NCI-H1436 (cell line): Measurements from ENCODE around the gene IGSF21.

Experiments
- DNase-seq: peaks from one replicate; lab custom pipeline; 2025; lab: John Stamatoyannopoulos, UW

The IGSF21 gene

DNA sequence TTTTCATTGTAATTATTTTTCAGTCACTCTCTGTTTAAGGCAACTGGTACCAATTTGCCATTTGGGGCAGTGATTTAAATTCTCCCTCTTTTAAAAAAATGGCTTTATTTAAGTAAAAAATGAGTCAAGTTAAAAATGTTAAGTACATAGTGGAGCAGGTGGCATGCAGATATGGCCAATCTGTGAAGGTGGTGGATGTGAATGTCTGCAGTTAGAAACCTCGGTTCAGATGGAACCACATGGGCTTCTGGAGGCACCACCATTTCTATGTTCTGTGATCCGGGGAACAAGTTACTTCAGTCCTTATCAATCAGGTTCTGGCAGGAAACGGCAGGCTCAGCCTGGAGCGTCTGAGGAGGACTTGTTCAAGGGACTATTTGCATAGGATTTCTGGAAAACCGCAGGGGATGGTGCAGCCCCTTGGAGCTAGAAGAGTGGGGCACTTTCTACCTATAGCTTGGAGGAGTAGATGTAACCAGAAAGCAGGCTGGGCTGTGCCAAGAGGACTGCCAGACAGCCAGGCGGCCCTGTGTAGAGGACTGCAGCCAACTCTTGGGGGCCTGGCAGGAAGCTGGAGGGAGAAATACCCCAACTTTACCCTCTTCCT is 12.3 kb downstream of the IGSF21 start:
- no peak for DNase-seq

GRCh38 chr1:18120638-18121037 is 13.0 kb downstream of the IGSF21 start:
- no peak for DNase-seq

DNA sequence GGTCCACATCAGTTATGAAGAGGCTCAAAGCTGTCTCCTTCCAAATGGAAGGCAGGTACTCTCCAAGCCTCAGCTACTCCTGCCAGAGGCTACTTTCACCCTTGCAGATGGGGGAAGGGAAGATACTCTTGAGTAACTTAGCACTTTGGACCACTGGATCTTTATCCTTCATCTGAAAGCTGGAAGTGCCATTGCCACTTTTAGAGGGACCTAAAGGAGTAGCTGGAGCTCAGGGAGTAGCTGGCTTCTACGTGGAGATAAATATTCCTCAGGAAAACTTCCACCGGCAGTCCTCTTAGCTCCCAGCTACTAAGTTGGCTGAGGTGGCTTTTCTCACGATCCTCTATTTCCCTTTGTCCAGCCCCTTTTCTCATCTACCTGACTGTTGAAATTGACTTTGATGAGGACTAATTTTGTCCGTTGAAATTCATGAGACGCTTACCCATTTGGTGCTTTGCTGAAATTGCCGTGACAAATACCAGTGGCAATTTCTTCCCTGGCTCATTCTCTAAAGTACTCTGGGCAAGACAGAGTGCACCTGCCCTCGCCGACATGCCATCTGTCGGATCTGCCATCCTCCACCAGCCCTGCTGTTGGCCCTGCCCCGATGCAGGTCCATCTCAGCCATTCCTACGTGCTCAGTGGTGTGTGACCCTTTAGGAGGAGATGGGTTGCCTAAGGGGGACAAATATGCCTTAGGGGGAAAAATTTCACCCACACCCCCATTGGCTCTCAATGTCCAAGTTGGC is 13.6 kb downstream of the IGSF21 start:
- DNase-seq = no peak

DNA sequence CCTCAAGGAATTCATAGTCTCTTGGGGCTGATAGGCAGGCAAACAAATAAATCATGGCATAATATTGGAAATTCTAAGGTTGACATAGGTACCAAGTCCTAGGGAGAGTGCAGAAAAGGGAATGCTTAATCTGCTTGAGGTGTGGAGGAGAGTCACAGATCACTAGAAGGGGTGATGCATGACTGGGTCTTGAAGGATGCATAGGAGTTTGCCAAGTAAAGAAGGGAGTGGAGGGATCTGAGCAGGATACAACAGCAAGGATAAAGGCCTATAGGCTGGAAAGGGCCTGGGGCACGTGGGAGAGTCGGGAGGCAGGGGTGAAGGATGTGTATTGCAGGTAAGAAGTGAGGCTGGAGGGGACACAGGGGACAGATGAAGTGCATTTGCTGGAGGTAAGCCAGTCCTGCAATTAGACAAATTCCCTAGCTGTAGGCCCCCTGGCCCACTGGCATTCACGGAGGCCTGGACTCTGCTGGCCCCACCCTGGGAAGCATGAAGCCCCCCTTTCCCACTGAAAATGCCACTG is 15.9 kb downstream of the IGSF21 start:
- DNase-seq = no peak

DNA sequence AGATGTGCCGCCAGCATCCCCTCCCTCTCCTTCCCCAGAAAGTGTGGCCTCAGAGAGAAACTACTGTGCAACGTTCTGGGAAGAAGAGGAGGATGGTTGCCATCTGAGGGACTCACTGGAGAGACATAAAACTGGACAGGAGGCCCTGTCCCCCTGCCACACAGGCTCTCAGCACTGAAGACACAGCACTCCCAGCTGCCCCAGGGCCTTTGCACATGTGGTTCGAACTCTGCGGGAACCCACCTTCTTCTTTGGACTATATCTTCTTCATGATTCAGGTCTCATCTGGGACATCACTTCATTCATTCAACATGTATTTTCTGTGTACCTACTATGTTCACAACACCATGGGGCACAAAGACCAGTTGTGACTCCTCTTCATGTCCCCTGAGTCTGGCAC is 17.4 kb downstream of the IGSF21 start:
- no peak for DNase-seq

DNA sequence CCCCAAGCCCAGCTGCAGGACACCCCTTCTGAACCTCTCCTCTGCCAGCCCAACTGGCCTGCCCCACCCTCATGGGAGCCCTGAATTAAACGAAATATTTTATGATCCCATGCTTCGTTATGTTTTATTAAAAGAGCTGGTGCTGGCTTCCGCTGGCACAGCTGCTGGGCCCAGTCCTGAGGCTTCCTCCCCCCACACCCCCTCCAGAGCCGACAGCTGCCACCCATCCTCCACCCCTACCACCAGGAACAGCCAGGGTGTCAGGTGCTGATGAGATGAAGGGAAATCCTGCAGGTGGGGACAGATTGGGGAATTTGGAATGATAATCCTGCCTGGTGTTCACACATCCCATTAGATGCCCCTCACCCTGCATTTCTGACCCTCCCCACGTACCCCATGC is 19.0 kb downstream of the IGSF21 start:
- no peak for DNase-seq

GRCh38 chr1:18128298-18128697 is 20.7 kb downstream of the IGSF21 start:
- DNase-seq = no peak

GRCh38 chr1:18130356-18130755 is 22.8 kb downstream of the IGSF21 start:
- DNase-seq = no peak

DNA sequence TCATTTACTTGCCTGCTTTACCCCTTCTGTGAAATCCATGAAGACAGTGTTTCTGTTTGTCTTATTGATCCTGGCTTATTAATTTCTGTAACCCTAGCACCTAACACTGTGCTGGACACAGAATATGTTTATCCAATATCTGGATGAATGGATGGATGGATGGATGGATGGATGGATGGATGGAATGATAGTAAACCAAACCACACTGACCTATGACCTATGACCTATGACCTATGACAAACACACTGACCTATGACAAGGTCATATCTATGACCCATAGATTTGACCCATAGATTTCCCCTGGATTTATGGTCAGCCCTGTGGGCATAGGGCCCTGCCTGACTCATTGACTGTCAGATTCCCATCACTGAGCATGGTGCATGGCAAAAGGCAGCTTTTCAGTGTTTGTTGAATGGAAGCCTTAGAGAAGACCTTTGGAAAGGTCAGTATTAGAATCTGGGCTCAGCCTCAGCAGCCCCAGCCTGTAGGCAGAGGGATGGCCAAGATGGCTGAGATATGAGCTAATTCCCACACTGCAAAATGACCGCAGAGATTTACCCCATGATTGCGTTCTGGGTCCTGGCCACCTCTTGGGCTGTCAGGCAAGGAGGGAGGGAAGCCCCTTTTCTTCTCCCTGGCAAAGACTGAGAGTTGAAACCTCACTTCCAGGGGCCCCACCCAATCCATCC is 24.6 kb downstream of the IGSF21 start:
- DNase-seq = no peak

- no peak for DNase-seq
Measured at GRCh38 chr1:18132711-18133541, 25.3 kb downstream of the IGSF21 start.

DNA sequence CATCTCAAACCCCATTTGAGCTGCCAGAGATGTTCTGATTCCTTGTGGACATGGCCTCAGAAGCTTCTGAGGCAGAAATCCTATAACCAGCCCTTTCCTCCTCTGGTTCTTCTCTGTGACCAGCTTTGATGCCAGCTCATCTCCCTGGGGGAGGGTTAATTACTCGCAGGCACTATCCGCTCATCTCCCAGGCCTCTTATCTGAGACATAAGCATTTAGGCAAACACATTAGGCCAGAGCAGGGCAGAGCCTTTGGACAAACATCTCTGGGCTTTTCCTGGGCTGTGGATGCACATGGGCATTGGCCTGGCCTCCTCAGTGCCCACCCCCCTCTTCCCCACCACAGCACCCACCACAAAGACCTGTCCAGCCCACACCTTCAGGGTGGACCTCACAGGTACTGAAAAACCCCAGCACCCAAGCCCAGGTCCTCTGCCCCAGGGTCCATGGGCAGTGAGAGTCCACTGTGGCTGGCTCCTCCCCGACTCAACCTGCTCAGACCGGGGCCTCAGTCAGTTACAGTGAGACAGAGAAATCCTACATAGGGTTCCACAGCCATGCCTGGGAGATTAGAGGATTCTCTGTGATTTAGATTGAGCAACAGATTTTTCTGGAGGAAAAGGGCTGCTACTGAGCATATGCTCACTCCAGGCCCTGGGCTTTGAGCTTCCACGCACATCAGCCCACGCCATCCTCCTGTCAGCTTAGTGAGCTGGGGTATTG is 26.9 kb downstream of the IGSF21 start:
- DNase-seq = no peak

- no peak for DNase-seq
Measured at GRCh38 chr1:18137759-18138345, 30.3 kb downstream of the IGSF21 start.

DNA sequence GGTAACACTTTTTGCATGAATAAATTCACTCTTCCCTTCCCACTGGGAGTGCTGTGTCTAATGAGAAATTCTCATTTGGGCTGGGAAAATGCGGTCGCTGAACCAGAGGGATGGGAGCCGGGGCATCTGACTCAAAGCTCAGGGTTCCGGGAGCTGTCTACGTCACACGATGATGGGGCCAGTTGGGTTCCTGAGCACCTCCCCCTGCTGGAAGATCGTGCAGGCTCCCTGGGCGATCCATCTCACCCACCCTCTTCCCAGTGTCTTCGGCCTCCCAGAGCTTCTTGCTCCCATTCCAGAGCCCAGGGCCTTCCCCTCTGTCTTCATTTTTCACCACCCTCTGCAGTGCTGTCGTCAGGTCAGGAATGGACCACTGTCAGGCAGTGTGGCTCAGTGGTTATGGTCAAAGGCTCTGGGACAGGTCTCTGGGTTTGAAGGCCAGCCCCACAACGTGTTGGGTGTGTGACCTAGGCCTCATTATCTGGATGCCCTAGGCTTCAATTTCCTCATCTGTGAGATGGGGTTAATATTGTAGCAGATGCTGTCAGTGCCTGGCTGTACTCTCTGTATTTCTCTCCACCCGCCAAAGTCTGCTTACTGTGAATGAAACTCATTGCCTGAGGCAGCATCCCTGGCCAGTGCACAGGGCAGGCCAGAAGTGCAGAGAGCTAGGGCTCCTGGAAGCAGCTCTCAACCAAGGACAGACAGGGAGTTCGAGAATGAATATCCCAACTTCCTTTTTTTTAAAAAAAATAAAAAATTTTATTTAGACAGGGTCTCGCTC is 31.8 kb downstream of the IGSF21 start:
- DNase-seq = no peak

- no peak for DNase-seq
Measured at GRCh38 chr1:18140411-18140810, 32.8 kb downstream of the IGSF21 start.

GRCh38 chr1:18141661-18142060 is 34.1 kb downstream of the IGSF21 start:
- no peak for DNase-seq

GRCh38 chr1:18142471-18142870 is 34.9 kb downstream of the IGSF21 start:
- DNase-seq = no peak

GRCh38 chr1:18142969-18143368 is 35.4 kb downstream of the IGSF21 start:
- DNase-seq = no peak

GRCh38 chr1:18144062-18144461 is 36.5 kb downstream of the IGSF21 start:
- DNase-seq = no peak

- DNase-seq = no peak
Measured at GRCh38 chr1:18144916-18145647, 37.5 kb downstream of the IGSF21 start.
